GM18517 (cell line): Measurements from ENCODE around the gene SUMO3.

Source experiments
- ATAC-seq: cut with Tn5 transposase; IDR thresholded peaks from one replicate; pipeline ENCODE4 v1.9.1; 2021; ENCODE audit warnings: mild to moderate bottlenecking, moderate library complexity; ENCODE audit not compliant: unreplicated experiment

Gene SUMO3

GRCh38 chr21:44762221-44763049, 55.4 kb downstream of the SUMO3 start:
- ATAC-seq: no peak

DNA sequence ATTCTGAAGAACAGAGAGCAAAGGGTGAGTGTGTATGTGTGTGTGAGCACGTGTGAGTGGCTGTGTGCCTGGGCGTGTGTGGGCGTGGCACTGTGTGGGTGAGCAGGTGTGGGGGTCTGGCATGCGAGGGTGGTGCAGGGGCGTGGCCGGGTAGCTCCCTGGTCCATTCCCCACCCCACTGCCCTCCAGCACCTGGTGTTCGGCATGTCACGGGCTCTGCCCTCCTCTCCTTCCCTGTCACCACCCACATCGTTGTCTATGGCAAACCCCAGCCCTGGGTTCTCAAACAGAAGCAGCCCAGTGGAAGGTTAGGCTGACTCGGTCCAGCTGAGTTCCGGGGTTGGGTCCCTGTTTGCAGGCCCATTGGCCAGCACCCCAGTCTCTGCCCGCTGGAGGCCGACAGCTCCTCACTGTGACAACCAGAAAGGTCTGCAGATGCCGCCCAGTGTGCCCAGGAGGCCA, 56.1 kb downstream of the SUMO3 start:
- no peak for ATAC-seq

GRCh38 chr21:44761011-44761729, 56.7 kb downstream of the SUMO3 start:
- no peak for ATAC-seq

GRCh38 chr21:44760376-44760775, 57.5 kb downstream of the SUMO3 start:
- ATAC-seq: no peak

DNA sequence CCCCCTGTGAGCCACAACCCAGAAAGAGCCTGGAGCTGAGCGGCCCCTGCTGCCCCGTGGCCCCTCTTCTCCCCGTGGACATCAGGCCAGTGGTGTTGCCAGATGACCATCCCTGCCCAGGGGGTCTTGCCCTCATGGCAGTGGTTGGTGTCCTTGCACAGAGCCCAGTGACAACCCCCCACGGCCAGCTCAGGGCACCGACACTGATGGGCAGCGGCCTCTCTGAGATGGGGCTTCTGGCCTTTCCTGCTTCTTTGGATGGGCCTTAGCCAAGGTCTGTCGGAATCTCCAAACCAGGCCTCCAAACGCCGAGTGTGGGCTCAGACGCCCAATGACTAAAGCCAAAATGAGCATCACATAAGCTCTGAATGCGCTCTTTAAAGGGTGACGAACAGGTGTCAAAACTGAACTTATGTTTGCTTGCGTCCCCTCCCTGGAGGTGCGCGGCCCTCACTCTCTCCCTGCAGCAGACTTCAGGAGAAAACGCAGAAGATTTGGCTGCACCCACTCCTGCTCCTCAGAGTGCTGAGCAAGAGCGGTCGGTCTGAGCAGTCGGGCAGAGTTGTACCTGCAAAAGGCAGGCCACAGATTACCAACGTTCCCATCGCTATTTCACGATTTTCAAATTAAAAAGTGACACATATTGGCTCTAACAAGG, 58.1 kb downstream of the SUMO3 start:
- ATAC-seq: no peak

DNA sequence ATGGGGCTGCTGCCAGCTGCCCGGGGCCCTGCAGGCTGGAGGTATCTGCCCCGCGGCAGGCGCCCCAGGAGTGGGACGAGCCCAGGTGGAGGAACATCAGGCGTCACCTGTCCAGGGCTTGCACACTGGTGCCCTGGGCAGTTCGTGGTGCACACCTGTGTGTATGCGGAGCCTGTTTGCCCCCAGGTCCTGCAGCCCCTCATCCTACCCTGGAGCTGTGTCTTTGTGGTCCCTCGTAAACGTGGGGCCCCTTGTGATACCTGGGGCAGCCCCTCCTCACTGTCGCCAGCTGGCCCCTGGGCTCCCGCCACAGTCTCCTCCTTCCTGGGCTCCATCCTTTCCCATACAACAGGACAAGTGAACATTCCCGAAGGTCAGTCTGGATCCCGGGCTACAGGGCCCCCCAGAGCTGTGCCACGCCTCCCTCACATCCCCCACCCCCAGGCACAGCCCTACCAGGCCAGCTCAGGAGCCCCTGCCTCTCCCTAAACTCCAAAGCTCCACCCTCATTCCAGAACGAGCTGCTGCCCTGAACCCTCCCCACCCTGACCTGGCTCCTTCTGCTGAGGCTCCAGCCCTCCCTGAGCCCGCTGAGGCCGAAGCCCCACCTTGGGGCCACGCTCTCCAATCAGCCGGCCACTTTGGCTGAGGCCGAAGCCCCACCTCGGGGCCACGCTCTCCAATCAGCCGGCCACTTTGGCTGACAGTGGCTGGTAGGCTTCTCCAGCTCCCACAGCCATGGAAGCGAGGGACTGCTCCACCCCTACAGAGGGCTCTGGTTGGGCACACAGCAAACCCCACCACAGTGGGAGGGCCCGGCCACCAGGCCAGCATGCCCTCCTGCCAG, 58.9 kb downstream of the SUMO3 start:
- ATAC-seq: no peak

GRCh38 chr21:44758141-44758561, 59.7 kb downstream of the SUMO3 start:
- no peak for ATAC-seq

GRCh38 chr21:44757731-44758130, 60.1 kb downstream of the SUMO3 start:
- ATAC-seq: no peak

- ATAC-seq: no peak
Measured at GRCh38 chr21:44756423-44757185, 61.3 kb downstream of the SUMO3 start.
